ENCODE results near the gene SPATA2. TPM values are rescaled to one million over a fixed set of nuclear protein-coding genes. Genes with fewer than 3 reads are reported as not detected.

Gene SPATA2
- total RNA-seq, 1 donor from 2014 or later: 10.3 TPM

- Mint-ChIP-seq H3K27ac (ENCODE audit: unreplicated experiment) (peak overlapping the region; percentile 83), H3K36me3 (ENCODE audit: low read depth) (peaks cover 4% of the 10 kb centered on the region), H3K9me3 (no peaks in the 10 kb centered on the region), H3K27me3 (ENCODE audit: low read depth) (no peaks in the 10 kb centered on the region), H3K4me1 (peaks cover 74% of the 10 kb centered on the region), H3K4me3 (peak overlapping the region; percentile 50)
- no peak for DNase-seq (ENCODE audit: low read depth, low spot score)
- no peak for TF ChIP-seq CTCF (conservative IDR thresholded peaks at IDR 0.05)
Observed at GRCh38 chr20:49890471-49891361, 24.6 kb downstream of the SPATA2 start.

DNA sequence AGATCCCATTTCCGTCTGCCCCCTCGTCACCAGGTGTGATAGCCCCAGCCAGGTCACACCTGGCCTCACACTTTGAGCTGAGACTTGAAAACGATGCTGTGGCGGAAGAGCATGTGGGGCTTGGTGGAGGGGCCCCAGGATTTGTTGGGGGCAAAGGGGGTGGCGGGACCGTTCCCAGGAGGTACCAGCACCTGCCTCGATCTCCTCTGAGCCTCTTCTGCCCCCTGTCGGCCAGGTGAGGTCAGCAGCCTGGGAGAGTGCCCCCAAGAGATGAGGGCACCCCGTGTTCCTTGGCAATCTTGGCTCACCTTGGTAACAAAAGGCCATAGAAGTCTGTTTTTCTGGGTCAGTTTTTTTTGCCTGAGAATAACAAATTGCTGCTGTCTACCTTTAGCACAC lies 25.4 kb downstream of the SPATA2 start:
- peak; percentile 46 for TF ChIP-seq CTCF (conservative IDR thresholded peaks at IDR 0.05)
- H3K4me1 Mint-ChIP-seq: peaks cover 74% of the 10 kb centered on the region
- H3K36me3 Mint-ChIP-seq (ENCODE audit: low read depth): peaks cover 4% of the 10 kb centered on the region
- H3K27me3 Mint-ChIP-seq (ENCODE audit: low read depth): no peaks in the 10 kb centered on the region
- peak overlapping the region; percentile 33 for H3K4me3 Mint-ChIP-seq
- no peak for DNase-seq (ENCODE audit: low read depth, low spot score)
- no peaks in the 10 kb centered on the region for H3K9me3 Mint-ChIP-seq
- H3K27ac Mint-ChIP-seq (ENCODE audit: unreplicated experiment): peak overlapping the region; percentile 5

- H3K4me1 Mint-ChIP-seq: peaks cover 74% of the 10 kb centered on the region
- peak overlapping the region; percentile 33 for H3K4me3 Mint-ChIP-seq
- TF ChIP-seq CTCF (conservative IDR thresholded peaks at IDR 0.05): no peak
- H3K27me3 Mint-ChIP-seq (ENCODE audit: low read depth): no peaks in the 10 kb centered on the region
- DNase-seq (ENCODE audit: low read depth, low spot score): no peak
- H3K9me3 Mint-ChIP-seq: no peaks in the 10 kb centered on the region
- H3K27ac Mint-ChIP-seq (ENCODE audit: unreplicated experiment): peak overlapping the region; percentile 5
- H3K36me3 Mint-ChIP-seq (ENCODE audit: low read depth): peaks cover 4% of the 10 kb centered on the region
Observed at GRCh38 chr20:49889001-49889934, 26.1 kb downstream of the SPATA2 start.

GRCh38 chr20:49888212-49889000 lies 26.9 kb downstream of the SPATA2 start:
- H3K27me3 Mint-ChIP-seq (ENCODE audit: low read depth): no peaks in the 10 kb centered on the region
- DNase-seq (ENCODE audit: low read depth, low spot score): peak; percentile 81
- H3K4me3 Mint-ChIP-seq: peak overlapping the region; percentile 35
- no peaks in the 10 kb centered on the region for H3K9me3 Mint-ChIP-seq
- H3K4me1 Mint-ChIP-seq: peaks cover 65% of the 10 kb centered on the region
- peaks cover 4% of the 10 kb centered on the region for H3K36me3 Mint-ChIP-seq (ENCODE audit: low read depth)
- TF ChIP-seq CTCF (conservative IDR thresholded peaks at IDR 0.05): peak; percentile 94
- peak overlapping the region; percentile 31 for H3K27ac Mint-ChIP-seq (ENCODE audit: unreplicated experiment)
